Activated CD8-positive, alpha-beta memory T cell treated with anti-CD3 and anti-CD28 coated beads for 24 hours (primary cell): Measurements from ENCODE around the gene CDKL1.

Experiments
- DNase-seq: peaks from one replicate; pipeline ENCODE4 v3.0.0-alpha.2; 2020

Gene CDKL1

GRCh38 chr14:50355692-50356091 lies 41.0 kb downstream of the CDKL1 start:
- no peak for DNase-seq

GRCh38 chr14:50354527-50354926 lies 42.2 kb downstream of the CDKL1 start:
- no peak for DNase-seq

GRCh38 chr14:50353126-50353525 lies 43.6 kb downstream of the CDKL1 start:
- no peak for DNase-seq

DNA sequence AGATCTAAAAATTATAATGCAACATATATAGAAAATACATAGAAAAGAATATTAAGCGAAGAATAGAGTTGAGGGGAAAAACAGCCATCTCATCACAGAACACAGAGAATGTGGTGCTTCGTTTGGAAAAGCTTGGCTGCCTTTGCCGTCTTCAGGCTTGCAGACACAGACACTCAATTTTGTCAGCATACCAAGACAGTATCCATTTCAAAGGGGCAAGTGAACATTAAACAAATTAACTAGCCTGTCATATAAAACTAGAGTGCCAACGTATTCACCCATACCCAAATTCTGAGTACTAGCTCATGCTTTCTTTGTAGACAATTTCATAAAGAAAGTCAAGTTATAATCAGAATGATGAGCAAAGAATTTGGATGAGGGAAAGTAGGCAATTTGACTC lies 44.1 kb downstream of the CDKL1 start:
- no peak for DNase-seq

- DNase-seq: no peak
Measured at GRCh38 chr14:50350975-50351374, 45.7 kb downstream of the CDKL1 start.

DNA sequence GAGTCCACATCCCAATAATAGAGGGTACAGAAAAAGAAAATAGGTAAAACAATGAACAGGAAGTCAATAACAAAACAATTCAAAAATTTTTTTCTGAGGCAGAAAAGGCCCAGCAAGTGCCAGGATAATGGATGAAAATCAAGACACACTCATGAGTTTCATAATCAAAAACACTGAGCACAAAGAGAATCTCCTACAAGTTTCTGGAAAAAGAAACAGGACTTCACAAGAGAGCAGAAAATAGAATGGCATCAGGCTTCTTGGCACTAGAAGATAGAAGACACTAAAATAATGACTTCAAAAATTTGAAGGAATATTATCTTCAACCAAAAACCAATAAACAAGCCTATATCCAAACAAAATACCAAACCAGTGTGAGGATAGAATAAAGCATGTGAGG lies 47.7 kb downstream of the CDKL1 start:
- DNase-seq: no peak

DNA sequence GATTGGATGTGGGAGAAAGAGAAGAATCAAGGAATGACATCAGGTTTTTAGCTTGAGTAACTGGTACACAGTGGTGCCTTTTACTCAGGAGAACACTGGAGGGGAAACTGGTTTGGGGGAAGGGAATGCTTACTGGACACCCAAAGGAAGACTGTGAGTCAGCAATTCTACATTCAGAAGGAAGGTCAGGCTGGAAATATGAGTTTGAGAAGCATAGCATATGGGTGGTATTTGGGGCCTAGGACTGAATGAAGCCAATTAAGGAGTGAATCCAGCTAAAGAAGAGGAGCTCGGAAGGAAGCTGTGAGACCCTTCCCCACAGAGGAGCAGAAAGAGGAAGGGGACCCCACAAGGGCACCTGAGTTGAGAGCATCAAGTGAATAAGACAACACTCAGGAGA lies 49.2 kb downstream of the CDKL1 start:
- no peak for DNase-seq

DNA sequence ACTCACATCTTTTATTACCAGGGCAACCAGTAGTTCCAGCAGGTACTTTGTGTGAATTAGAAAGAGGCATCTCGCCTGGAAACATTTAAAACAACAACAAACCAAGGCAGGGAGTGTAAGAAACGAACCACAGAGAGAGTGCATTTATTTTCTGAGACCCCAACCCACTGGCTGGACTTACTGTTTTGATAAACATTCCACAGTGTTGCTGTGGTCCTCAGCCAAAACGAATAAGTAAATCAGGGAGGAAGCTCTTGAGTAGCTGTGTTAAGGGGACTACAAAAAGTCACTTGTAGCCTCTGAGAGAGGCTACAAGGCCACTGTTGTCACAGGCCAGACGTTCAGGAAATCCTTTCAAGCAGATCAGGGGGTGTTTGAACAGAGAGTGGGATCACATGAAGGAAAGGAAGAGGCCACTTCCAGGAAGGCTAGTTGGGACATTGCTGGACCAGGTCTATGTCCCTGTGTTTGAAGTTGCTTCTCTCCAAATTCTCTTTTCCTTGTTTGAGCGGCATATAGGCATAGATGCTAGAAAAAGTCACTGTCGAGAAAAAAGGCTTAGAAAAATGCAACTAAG lies 50.7 kb downstream of the CDKL1 start:
- DNase-seq: no peak

- DNase-seq: no peak
Measured at GRCh38 chr14:50344876-50345563, 51.7 kb downstream of the CDKL1 start.

GRCh38 chr14:50344116-50344775 lies 52.4 kb downstream of the CDKL1 start:
- peak; percentile 80 for DNase-seq

DNA sequence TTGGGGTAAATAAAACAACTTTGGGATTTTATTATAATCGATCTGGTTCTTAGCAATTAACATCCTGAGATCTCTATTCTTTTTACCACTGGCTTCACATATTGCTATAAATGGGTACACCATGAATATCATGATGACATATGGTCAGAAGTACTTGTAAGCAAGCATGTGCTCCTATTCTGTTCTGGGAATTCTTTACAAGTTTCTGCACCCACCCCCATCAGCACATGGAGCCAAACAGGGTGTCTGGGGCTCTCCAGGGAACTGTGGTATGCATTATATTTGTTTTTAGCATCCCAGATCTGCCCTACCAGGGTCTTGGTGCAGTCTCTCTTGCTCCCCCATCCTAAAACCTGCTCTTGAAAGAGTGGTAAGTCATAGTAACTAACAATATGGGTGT lies 53.2 kb downstream of the CDKL1 start:
- no peak for DNase-seq

GRCh38 chr14:50342221-50343078 lies 54.2 kb downstream of the CDKL1 start:
- DNase-seq: peak; percentile 70

- no peak for DNase-seq
Measured at GRCh38 chr14:50340963-50341362, 55.7 kb downstream of the CDKL1 start.

DNA sequence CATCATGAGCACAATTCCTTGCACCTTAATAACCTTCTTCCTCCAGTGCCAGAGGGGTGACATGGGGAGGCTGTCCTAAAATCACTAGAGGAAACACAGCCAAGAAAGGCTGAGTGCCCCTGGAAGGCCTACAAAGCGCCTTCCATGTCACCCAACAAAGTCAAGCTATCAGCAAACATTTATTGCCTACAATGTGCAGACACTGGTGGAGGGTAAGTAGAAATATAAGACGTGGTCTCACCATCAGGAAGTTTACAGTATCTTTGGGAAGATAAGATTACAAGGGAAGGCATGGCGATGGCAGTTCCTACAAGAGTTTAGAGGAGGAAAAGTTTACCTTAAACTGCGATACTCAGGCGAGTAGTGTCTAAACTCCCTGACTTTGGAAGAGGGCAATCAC lies 56.6 kb downstream of the CDKL1 start:
- DNase-seq: no peak

- DNase-seq: no peak
Measured at GRCh38 chr14:50339178-50339804, 57.4 kb downstream of the CDKL1 start.

GRCh38 chr14:50338587-50338986 lies 58.1 kb downstream of the CDKL1 start:
- DNase-seq: no peak

GRCh38 chr14:50335989-50336824 lies 60.5 kb downstream of the CDKL1 start:
- no peak for DNase-seq

GRCh38 chr14:50335389-50335788 lies 61.3 kb downstream of the CDKL1 start:
- DNase-seq: no peak

GRCh38 chr14:50334211-50334610 lies 62.5 kb downstream of the CDKL1 start:
- no peak for DNase-seq

DNA sequence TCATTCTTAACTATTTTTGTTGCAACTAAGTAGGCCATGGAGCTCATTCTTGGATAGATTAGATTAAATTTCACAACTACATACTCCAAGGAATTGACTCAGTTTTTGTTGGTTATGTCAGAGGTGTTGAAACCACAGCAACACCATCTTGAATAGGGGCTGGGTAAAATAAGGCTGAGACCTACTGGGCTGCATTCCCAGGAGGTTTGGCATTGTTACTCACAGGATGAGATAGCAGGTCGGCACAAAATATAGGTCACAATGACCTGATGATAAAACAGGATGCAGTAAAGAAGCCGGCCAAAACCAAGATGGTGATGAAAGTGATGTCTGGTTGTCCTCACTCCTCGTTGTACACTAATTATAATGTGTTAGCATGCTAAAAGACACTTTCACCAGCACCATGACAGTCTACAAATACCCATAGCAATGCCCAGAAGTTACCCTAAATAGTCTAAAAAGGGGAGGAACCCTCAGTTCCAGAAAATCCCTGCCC lies 63.6 kb downstream of the CDKL1 start:
- DNase-seq: no peak

- DNase-seq: no peak
Measured at GRCh38 chr14:50331596-50331995, 65.1 kb downstream of the CDKL1 start.
